GM19239 (cell line): ENCODE measurements around the gene MPPED1.

ENCODE experiments used
- DNase-seq: peaks from one replicate; pipeline ENCODE4 v3.0.0; 2011; ENCODE audit warnings: low spot score; ENCODE audit not compliant: insufficient read length
- FAIRE-seq: peaks from 2 replicates; lab custom pipeline; 2011; peaks lifted over from hg19 to GRCh38; lab: Jason Lieb, UNC

MPPED1 gene

GRCh38 chr22:43510281-43511070 is 98.7 kb downstream of the MPPED1 start:
- no peak for DNase-seq
- FAIRE-seq, result no peak

GRCh38 chr22:43511276-43511910 is 99.6 kb downstream of the MPPED1 start:
- FAIRE-seq (no peak), DNase-seq (no peak)

DNA sequence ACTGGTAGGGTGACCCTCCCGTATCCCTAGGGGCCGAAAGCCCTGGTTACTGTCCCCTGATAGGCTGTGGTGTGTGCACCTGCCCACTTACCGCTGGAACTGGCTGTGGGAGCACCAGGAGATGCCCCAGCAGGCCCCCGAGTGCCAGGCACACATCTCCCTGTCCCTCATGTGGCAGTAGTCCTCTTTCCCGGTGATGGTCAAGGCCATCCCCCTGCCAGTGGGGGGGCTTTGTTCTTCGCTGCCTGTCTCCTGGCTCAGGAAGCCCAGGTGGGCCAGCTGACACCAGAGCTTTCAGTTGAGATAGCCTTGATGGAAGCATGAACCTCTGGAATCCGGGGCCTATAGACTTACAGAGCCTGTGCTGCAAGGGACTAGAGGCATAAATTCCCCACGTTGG is 100.5 kb downstream of the MPPED1 start:
- no peak for DNase-seq
- no peak for FAIRE-seq

GRCh38 chr22:43514476-43515157 is 102.8 kb downstream of the MPPED1 start:
- DNase-seq, result no peak
- no peak for FAIRE-seq

- no peak for DNase-seq
- FAIRE-seq, result no peak
These were observed 103.6 kb downstream of the MPPED1 start for GRCh38 chr22:43515411-43515810.

DNA sequence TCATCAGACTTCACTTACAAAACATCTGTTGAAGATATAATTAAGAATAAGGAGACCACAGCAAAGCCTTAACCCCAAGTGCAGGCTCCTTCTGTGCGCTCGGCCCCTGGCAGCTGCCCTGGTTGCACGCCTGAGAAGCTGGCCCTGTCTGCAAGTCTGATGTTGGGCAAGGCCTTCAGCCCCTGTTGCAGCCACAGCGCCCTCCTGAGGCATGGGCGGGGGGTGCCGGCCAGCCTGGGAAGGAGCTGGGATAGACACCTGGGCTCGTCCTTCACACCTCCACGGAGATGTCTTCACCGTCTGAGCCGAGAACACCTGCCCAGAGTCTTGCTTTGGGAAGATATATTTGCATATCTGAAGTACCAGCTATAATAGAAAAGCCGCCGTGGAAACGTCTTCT is 104.1 kb downstream of the MPPED1 start:
- DNase-seq, result no peak
- no peak for FAIRE-seq

DNA sequence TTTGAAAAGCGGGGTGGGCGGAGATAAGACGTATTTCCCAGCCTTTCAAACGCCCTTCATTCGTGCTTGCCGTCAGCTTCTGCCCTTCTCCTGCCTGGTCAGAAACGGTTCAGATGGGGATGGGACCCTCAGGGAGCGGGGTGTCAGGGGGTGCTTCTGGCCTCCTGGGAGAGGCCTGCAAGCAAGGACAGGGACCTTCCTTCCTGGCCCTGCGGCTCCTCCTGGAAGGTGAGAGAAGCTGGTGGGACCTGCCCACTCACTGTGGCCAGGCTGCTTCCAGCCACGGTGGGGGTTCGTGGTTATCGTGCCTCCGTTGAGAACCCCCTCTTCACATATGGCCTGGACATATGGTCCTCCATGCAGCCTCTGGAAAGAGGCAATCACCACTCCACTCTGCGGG is 104.6 kb downstream of the MPPED1 start:
- FAIRE-seq (no peak), DNase-seq (no peak)

DNA sequence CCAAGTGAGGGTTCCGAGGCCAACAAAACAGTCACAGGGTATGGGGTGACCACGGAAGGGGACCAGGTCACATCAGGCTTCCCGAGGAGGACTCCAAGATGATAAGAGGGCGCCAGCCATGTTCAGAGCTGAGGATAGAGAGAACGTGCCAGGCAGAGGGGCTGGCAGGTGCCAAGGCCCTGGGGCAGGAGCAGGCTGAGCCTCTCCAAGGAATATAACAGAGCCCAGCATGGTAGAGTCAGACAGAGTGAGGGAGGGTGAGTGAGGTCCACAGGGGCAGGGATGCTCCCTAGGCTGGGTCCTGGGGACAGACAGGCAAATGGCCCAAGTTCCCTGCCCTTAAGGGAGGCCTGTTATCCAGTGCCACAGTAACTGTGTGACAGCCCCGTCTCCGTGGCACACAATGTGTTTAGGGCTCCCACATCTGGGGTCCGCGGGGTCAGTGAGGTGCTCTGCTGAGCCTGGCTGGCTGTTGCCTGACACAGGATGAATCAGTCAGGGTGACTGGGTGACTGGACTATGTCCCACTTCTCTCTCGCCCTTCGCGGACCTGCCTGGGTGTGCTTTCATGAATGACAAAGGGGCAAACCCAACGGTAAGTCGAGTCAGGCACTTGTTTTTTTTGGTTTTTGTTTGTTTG is 105.3 kb downstream of the MPPED1 start:
- FAIRE-seq (no peak), DNase-seq (no peak)

DNA sequence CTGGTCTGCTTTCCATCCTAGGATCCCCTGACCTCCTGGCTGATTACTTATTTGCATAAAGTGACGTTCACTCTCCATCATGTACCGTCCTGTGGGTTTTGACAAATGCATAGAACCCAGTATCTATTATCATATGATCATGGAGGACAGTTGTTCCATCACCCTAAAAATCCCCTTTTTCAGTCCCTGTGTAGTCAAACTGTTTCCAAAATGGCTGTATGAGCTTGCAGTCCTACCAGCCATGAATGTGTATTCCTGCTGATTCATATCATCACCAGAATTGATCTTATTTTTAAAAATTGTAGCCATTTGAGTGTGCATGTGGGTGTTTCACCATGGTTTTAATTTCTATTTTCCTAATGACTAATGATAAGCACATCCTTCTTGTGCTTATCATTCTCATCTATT is 108.8 kb downstream of the MPPED1 start:
- FAIRE-seq, result no peak
- DNase-seq, result no peak

DNA sequence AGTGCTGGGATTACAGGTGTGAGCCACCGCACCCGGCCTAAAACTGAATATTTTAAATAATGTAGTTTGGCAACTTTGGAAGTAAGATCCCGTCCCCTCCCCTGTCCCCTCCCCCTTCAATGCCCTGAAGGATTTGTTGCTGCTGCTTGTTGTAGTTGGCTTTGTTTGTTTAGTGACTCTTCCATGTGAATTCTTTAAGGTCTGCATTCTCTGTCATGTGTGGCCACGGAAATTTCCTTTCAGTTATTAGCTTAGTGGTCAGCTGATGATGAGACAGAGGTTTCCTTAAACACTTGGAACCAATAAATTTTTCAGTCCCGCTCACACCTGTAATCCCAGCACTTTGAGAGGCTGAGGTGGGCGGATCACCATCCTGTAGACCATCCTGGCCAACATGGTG is 109.9 kb downstream of the MPPED1 start:
- no peak for DNase-seq
- no peak for FAIRE-seq

- DNase-seq (no peak), FAIRE-seq (no peak)
These were observed 114.4 kb downstream of the MPPED1 start for GRCh38 chr22:43526117-43526655.

GRCh38 chr22:43526946-43527345 is 115.1 kb downstream of the MPPED1 start:
- DNase-seq (no peak), FAIRE-seq (no peak)

DNA sequence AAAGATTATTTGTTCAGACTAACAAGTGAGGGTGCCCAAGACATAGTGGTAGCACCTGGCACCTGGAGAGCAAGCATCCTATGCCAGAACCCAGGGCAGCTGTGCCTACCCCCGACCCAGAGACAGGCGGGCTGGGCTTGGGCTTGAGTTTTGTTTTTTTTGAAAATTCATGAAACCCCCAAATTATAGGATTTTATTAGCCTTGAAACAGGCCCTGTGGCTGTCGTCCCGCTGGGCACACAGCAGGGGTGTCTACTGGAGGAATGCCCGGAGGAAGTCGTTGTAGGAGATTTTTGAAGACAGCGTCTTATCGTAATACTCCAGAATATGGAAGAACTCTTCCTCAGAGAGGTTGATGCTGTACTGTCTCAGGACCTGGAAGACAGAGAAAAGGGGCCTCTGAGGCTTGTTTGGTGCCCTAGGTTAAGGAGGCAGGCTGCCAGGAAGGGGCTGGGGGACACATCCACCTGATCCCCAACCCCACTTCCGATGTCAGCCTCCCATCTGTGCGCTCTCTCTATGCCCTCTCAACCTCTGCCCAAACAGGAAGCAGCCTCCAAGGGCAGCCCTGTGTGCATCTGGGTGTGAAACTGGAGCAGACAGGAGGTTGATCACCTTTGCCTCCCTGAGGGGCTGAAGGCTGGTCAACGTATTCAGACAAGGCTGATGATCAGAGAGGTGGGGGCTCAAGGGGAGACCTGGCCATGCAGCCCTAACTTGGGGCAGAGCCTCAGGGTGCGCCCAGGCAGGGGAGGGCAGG is 117.0 kb downstream of the MPPED1 start:
- no peak for DNase-seq
- no peak for FAIRE-seq

- FAIRE-seq (no peak), DNase-seq (no peak)
These were observed 117.6 kb downstream of the MPPED1 start for GRCh38 chr22:43529461-43529860.

GRCh38 chr22:43529934-43530333 is 118.1 kb downstream of the MPPED1 start:
- DNase-seq, result no peak
- no peak for FAIRE-seq

GRCh38 chr22:43530349-43531201 is 118.8 kb downstream of the MPPED1 start:
- DNase-seq, result no peak
- FAIRE-seq, result no peak

GRCh38 chr22:43531651-43532050 is 119.8 kb downstream of the MPPED1 start:
- FAIRE-seq, result no peak

DNA sequence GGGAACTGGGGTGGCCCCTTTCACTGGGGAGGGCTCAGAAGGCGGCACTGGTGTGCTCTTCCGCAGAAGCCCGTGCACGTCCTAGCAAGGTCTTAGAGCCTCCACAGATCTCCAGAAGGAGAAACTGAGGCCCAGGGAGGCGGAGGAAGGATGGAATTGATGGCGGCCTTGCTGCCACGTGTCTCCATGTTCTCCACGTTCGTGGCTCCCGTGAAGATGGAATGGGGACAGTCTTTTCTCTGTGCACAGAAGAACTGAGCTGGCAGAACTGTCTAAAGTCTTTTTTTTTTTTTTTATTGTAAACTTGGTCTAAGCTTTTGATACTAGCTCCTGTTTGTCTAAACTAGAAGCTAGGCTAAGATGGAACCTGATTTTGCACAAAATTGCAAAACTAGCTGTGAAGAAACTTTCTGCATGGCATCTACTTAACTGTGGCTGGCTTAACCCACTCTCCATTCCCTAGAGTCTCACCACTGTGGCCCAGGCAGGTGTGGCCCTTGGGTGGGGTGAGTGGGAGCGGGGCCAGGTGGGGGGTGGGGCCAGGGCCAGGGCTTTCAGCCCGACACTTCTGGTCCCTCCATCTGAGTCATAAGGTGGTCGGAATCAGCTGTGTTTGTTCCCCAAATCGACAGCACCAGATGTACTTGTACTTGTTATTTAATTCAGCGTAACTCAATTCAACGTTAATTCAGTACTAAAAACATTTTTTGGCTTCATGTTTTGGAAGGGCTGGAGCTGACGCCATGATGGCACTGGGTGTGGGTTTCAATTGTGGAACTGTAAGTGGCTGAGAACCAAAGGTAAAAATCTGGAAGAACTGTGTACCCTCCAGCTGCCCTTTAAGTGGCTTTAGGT is 120.7 kb downstream of the MPPED1 start:
- no peak for FAIRE-seq

More at GRCh38 chr22:43531651-43532050, 119.8 kb downstream of the MPPED1 start:
- no peak for DNase-seq

More for the DNA sequence above, 120.7 kb downstream of the MPPED1 start:
- no peak for DNase-seq
